ENCODE measurements around the gene ZCWPW2. TPM values are rescaled to one million over a fixed set of nuclear protein-coding genes. Genes with fewer than 3 reads are reported as not detected.

ZCWPW2 gene
- total RNA-seq, 1 experiment from 2014 or later: 0.79 TPM

GRCh38 chr3:28569357-28569756 lies 220.8 kb downstream of the ZCWPW2 start:
- Histone ChIP-seq H3K4me1 (replicated peaks) (no peaks in the 10 kb centered on the region), H3K27me3 (replicated peaks) (peaks cover 14% of the 10 kb centered on the region), H3K27ac (no peak overlapping the region), H3K36me3 (no peaks in the 10 kb centered on the region), H3K4me3 (no peak overlapping the region), H3K9me3 (replicated peaks) (no peaks in the 10 kb centered on the region)
- DNase-seq (ENCODE audit: low read depth in 1 of 2, low spot score in 2 of 2): no peak

GRCh38 chr3:28574036-28574435 lies 225.5 kb downstream of the ZCWPW2 start:
- no peaks in the 10 kb centered on the region for H3K36me3 ChIP-seq
- H3K4me1 ChIP-seq (replicated peaks): peaks cover 15% of the 10 kb centered on the region
- DNase-seq (ENCODE audit: low read depth in 1 of 2, low spot score in 2 of 2): no peak
- H3K27ac ChIP-seq: no peak overlapping the region
- H3K27me3 ChIP-seq (replicated peaks): peaks cover 57% of the 10 kb centered on the region
- H3K4me3 ChIP-seq: no peak overlapping the region
- no peaks in the 10 kb centered on the region for H3K9me3 ChIP-seq (replicated peaks)

- H3K9me3 ChIP-seq (replicated peaks): no peaks in the 10 kb centered on the region
- peak in 1 of 2 experiments; percentile 2 for DNase-seq (ENCODE audit: low read depth in 1 of 2, low spot score in 2 of 2)
- peak overlapping the region; percentile 28; the same call in 1 of the 2 replicates for H3K4me3 ChIP-seq
- H3K4me1 ChIP-seq (replicated peaks): peaks cover 15% of the 10 kb centered on the region
- no peaks in the 10 kb centered on the region for H3K36me3 ChIP-seq
- peaks cover 64% of the 10 kb centered on the region for H3K27me3 ChIP-seq (replicated peaks)
- H3K27ac ChIP-seq: no peak overlapping the region
Measured at GRCh38 chr3:28575100-28575745, 226.7 kb downstream of the ZCWPW2 start.

Other genes starting within 250 kb of the ZCWPW2 start
- 16.1 and 30.6 TPM in 2 replicates for gene CMC1, start 107.1 kb upstream of the ZCWPW2 start, total RNA-seq (2014; rRNA removed; shearing (Covaris generic))
- 37.5 and 44.9 TPM in 2 replicates for gene AZI2, start 103 bp downstream of the ZCWPW2 start, total RNA-seq (2014; rRNA removed; shearing (Covaris generic))

Data from SJSA1 (cell line).